OCI-LY1 (cell line): Measurements from ENCODE around the gene COBL.
A peak's percentile ranks its signal among the peaks of the same experiment; 100 is the strongest.

Experiments
- H2AFZ ChIP-seq: fragments of 200-600 bp; sonication (generic), shearing (Covaris generic); 2 replicates; pipeline ENCODE4 v1.6.0; 2014; ENCODE audit warnings: antibody characterized with exemption, mild to moderate bottlenecking, low read length
- H3F3A ChIP-seq: fragments of 200-600 bp; sonication (generic), shearing (Covaris generic); 2 replicates; pipeline ENCODE4 v1.6.0; 2014; ENCODE audit warnings: mild to moderate bottlenecking, antibody characterized with exemption, low read length, moderate library complexity; ENCODE audit not compliant: insufficient read depth
- H3K27ac ChIP-seq: fragments of 200-600 bp; sonication (generic); 2 replicates; pipeline ENCODE4 v1.5.1; 2014; ENCODE audit warnings: low read length, mixed run types, mild to moderate bottlenecking, low read depth; ENCODE audit not compliant: poor library complexity, severe bottlenecking
- H3K27me3 ChIP-seq: fragments of 200-600 bp; sonication (generic); 2 replicates; pipeline ENCODE4 v1.6.0; 2014; ENCODE audit warnings: antibody characterized with exemption, mild to moderate bottlenecking, low read length, moderate library complexity; ENCODE audit not compliant: insufficient read depth
- H3K36me3 ChIP-seq: fragments of 200-600 bp; sonication (generic); 2 replicates; pipeline ENCODE4 v1.6.1; 2014; ENCODE audit warnings: mild to moderate bottlenecking, antibody characterized with exemption, low read length, moderate library complexity, mixed read lengths; ENCODE audit not compliant: insufficient read depth
- H3K4me1 ChIP-seq: fragments of 200-600 bp; sonication (generic); 2 replicates; pipeline ENCODE4 v1.5.1; 2014; ENCODE audit warnings: mild to moderate bottlenecking, low read length, moderate library complexity; ENCODE audit not compliant: insufficient read depth, severe bottlenecking
- H3K4me2 ChIP-seq: fragments of 200-600 bp; sonication (generic), shearing (Covaris generic); 2 replicates; pipeline ENCODE4 v1.6.1; 2014; ENCODE audit warnings: low read length
- H3K4me3 ChIP-seq: fragments of 200-600 bp; sonication (generic); 2 replicates; pipeline ENCODE4 v1.5.1; 2014; ENCODE audit warnings: low read length, low read depth, mild to moderate bottlenecking, mixed read lengths; ENCODE audit not compliant: poor library complexity, severe bottlenecking
- H3K79me2 ChIP-seq: fragments of 200-600 bp; shearing (Covaris generic); 2 replicates; pipeline ENCODE4 v1.6.1; 2016; ENCODE audit warnings: mixed run types, low read length, mixed read lengths; ENCODE audit not compliant: insufficient read depth
- H3K9ac ChIP-seq: fragments of 200-600 bp; sonication (generic), shearing (Covaris generic); 2 replicates; pipeline ENCODE4 v1.6.1; 2014; ENCODE audit warnings: mild to moderate bottlenecking, low read length, mixed read lengths
- H3K9me2 ChIP-seq: fragments of 200-600 bp; sonication (generic), shearing (Covaris generic); 2 replicates; pipeline ENCODE4 v1.6.1; 2014; ENCODE audit warnings: low read depth, mild to moderate bottlenecking, low read length, mixed read lengths
- H3K9me3 ChIP-seq: fragments of 200-600 bp; shearing (Covaris generic); 2 replicates; pipeline ENCODE4 v1.6.1; 2014; ENCODE audit warnings: low read length, mixed read lengths
- H4K20me1 ChIP-seq: fragments of 200-600 bp; sonication (generic), shearing (Covaris generic); 2 replicates; pipeline ENCODE4 v1.6.0; 2016; ENCODE audit warnings: mild to moderate bottlenecking, low read length; ENCODE audit not compliant: insufficient read depth
- CTCF ChIP-seq: fragments of 200-600 bp; sonication (generic), shearing (Covaris generic); IDR thresholded peaks from 2 replicates; pipeline ENCODE4 v1.5.1; 2017; ENCODE audit warnings: mild to moderate bottlenecking, antibody characterized with exemption, low read length, moderate library complexity, mixed read lengths
- EZH2 ChIP-seq: fragments of 200-600 bp; sonication (generic), shearing (Covaris generic); IDR thresholded peaks from 2 replicates; pipeline ENCODE4 v1.8.0; 2017; ENCODE audit warnings: borderline replicate concordance, mixed run types, mild to moderate bottlenecking, antibody characterized with exemption, low read length, moderate library complexity, mixed read lengths

COBL gene

GRCh38 chr7:51068401-51068800, 248.2 kb downstream of the COBL start:
- Histone ChIP-seq H3K27ac (no peak overlapping the region), H4K20me1 (no peaks in the 10 kb centered on the region), H3K36me3 (no peaks in the 10 kb centered on the region), H2AFZ (no peak overlapping the region), H3K27me3 (no peaks in the 10 kb centered on the region), H3K4me2 (no peak overlapping the region), H3K9me2 (no peaks in the 10 kb centered on the region), H3K4me1 (no peaks in the 10 kb centered on the region), H3K9ac (no peak overlapping the region), H3K4me3 (no peak overlapping the region), H3F3A (no peaks in the 10 kb centered on the region), H3K9me3 (no peaks in the 10 kb centered on the region), H3K79me2 (no peaks in the 10 kb centered on the region)
- no peak for TF ChIP-seq EZH2
- no peak for TF ChIP-seq CTCF

GRCh38 chr7:51067757-51068156, 248.9 kb downstream of the COBL start:
- no peaks in the 10 kb centered on the region for H3K36me3 ChIP-seq
- H3K4me1 ChIP-seq: no peaks in the 10 kb centered on the region
- TF ChIP-seq CTCF (peak; percentile 82), EZH2 (no peak)
- H3K27me3 ChIP-seq: no peaks in the 10 kb centered on the region
- H3K79me2 ChIP-seq: no peaks in the 10 kb centered on the region
- H3K4me2 ChIP-seq: no peak overlapping the region
- H3K27ac ChIP-seq: no peak overlapping the region
- H4K20me1 ChIP-seq: no peaks in the 10 kb centered on the region
- no peaks in the 10 kb centered on the region for H3F3A ChIP-seq
- no peak overlapping the region for H3K9ac ChIP-seq
- no peak overlapping the region for H3K4me3 ChIP-seq
- no peaks in the 10 kb centered on the region for H3K9me3 ChIP-seq
- no peaks in the 10 kb centered on the region for H3K9me2 ChIP-seq
- H2AFZ ChIP-seq: no peak overlapping the region

- H3K4me1 ChIP-seq: no peaks in the 10 kb centered on the region
- no peaks in the 10 kb centered on the region for H3K36me3 ChIP-seq
- H3K9me2 ChIP-seq: no peaks in the 10 kb centered on the region
- TF ChIP-seq EZH2: no peak
- TF ChIP-seq CTCF: no peak
- no peaks in the 10 kb centered on the region for H4K20me1 ChIP-seq
- H3K27me3 ChIP-seq: no peaks in the 10 kb centered on the region
- H2AFZ ChIP-seq: no peak overlapping the region
- no peak overlapping the region for H3K4me3 ChIP-seq
- no peaks in the 10 kb centered on the region for H3K9me3 ChIP-seq
- H3K9ac ChIP-seq: no peak overlapping the region
- no peaks in the 10 kb centered on the region for H3F3A ChIP-seq
- H3K27ac ChIP-seq: no peak overlapping the region
- H3K4me2 ChIP-seq: no peak overlapping the region
- no peaks in the 10 kb centered on the region for H3K79me2 ChIP-seq
Measured at GRCh38 chr7:51067258-51067657, 249.4 kb downstream of the COBL start.
